Neuron (in vitro differentiated cells): ENCODE data around the gene CDC123.

ENCODE experiments used
- H2AFZ ChIP-seq: one replicate; pipeline ENCODE4 v1.6.1; 2013; ENCODE audit warnings: low read depth, mild to moderate bottlenecking, inconsistent platforms, low read length, moderate library complexity
- H3K27me3 ChIP-seq: one replicate; pipeline ENCODE4 v1.6.1; 2013; ENCODE audit warnings: low read length; ENCODE audit not compliant: insufficient read depth
- H3K36me3 ChIP-seq: one replicate; pipeline ENCODE4 v1.6.1; 2013; ENCODE audit warnings: low read length; ENCODE audit not compliant: insufficient read depth
- H3K4me1 ChIP-seq: one replicate; pipeline ENCODE4 v1.6.1; 2013; ENCODE audit warnings: low read length; ENCODE audit not compliant: insufficient read depth
- H3K4me3 ChIP-seq: 2 replicates; pipeline ENCODE4 v1.5.1; 2013; ENCODE audit warnings: mild to moderate bottlenecking, low read length, moderate library complexity
- H3K9me3 ChIP-seq: one replicate; pipeline ENCODE4 v1.6.1; 2013; ENCODE audit warnings: low read length

The CDC123 gene

DNA sequence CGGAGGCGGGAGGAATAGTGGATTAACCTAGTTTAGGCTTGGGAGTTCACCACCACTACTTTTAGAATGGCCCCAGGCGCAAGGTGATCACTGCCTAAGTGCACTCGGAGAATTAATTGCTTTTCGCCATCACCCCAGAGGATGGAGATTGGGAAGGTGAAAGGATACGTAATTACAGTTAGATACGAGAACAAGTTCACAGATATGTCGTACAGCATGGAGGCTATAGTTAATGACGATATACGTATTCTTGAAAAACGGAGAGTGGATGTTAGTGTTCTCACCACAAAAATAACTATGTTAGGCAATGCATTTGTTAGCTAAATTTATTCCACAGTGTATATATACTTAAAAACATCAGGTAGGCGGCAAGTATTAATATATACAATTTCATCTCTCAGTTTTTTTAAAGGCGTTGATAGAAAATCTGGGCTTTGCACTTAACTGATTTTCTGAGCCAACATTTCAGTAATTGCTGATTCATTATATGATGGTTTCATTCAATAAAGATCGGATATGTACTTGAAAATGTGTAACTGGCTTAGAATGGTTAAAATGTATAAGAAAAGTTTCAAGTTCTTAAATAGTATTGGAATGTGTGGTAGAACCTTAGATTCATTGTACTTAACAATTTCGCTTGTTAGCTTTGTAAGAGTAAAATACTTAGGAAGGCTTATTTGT lies 683 bp downstream of the CDC123 start:
- Histone ChIP-seq H3K27me3 (no peaks in the 10 kb centered on the region), H3K36me3 (peaks cover 21% of the 10 kb centered on the region), H3K9me3 (no peaks in the 10 kb centered on the region), H3K4me3 (peak overlapping the region; percentile 77), H3K4me1 (peaks cover 8% of the 10 kb centered on the region), H2AFZ (peak overlapping the region; percentile 62)

DNA sequence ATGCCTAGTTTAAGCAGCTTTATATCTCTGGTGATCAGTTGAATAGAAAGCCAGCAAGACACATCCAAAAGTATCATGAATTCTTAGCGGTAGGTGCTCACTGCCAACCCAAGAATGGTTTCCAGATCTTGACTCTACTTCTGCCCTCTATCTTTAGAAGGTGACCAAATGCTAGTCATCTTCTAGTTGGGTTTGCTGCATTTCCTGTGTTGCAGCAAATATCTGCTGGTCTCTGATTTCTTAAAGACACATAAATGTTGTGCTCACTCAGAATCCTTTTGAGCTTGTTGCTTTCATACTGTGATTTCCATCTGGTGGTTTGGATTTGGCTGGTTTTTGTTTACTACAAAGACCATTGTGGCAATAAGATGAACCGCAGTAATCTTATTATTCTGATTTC lies 2.2 kb downstream of the CDC123 start:
- peaks cover 3% of the 10 kb centered on the region for H3K9me3 ChIP-seq
- H3K27me3 ChIP-seq = no peaks in the 10 kb centered on the region
- peaks cover 8% of the 10 kb centered on the region for H3K4me1 ChIP-seq
- peaks cover 31% of the 10 kb centered on the region for H3K36me3 ChIP-seq
- no peak overlapping the region for H2AFZ ChIP-seq
- H3K4me3 ChIP-seq = no peak overlapping the region

DNA sequence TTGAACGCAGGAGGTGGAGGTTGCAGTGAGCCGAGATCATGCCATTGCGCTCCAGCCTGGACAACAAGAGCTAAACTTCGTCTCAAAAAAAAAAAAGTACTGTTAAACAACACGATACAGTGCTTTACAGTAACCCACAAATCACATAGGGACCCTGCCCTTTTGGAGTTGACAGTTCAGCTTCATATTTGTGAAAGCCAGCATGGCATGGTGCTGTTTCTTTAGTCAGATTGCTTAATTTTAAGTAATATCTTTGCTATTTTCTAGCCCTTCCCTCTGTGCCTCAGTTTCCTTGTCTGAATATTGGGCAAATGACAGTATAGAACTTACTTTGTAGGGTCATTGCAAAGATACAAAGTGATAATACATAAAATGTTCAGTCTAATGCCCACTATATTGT lies 4.9 kb downstream of the CDC123 start:
- Histone ChIP-seq H2AFZ (no peak overlapping the region), H3K4me3 (no peak overlapping the region), H3K36me3 (peaks cover 46% of the 10 kb centered on the region), H3K9me3 (peaks cover 3% of the 10 kb centered on the region), H3K27me3 (no peaks in the 10 kb centered on the region), H3K4me1 (no peaks in the 10 kb centered on the region)

DNA sequence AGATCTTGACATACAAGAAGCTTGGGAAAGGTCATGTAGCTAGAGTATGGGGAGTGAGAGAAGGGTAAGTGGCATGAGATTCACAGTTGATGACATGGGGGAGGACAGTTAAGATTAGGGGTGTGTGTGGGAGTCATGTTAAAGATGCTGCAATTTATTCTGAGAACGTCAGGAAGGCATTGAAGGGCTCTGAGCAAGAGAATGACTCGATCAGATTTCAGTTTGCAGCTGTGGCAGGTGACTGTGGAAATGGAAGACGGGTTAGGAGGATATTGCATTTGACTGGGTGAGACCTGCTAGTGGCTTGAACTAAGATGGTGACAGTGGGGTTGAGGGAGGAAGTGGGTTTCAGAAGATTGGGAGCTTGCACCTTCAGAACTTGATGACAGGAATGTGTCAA lies 5.6 kb downstream of the CDC123 start:
- Histone ChIP-seq H3K4me3 (no peak overlapping the region), H3K36me3 (peaks cover 49% of the 10 kb centered on the region), H3K9me3 (peaks cover 3% of the 10 kb centered on the region), H3K27me3 (no peaks in the 10 kb centered on the region), H3K4me1 (no peaks in the 10 kb centered on the region), H2AFZ (no peak overlapping the region)

DNA sequence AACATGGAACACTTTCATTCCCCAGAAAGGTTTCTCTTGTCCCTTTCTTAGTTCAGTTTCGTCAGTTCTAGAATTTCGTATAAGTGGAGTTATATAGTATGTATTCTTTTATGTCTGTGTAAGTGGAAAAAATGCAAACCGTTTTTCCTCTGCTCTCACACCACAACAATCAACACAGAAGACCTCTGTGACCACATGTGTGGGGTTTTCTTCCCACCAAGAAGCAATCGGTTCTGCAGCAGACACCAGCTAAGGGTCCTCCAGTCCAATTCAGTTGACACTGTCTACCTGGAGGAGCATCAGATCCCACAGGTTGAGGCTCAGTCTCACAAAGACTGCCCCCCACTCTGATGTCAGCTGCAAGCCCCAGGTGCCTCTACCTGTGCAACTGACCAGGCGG lies 6.2 kb downstream of the CDC123 start:
- H2AFZ ChIP-seq = no peak overlapping the region
- peaks cover 3% of the 10 kb centered on the region for H3K9me3 ChIP-seq
- H3K27me3 ChIP-seq = no peaks in the 10 kb centered on the region
- no peaks in the 10 kb centered on the region for H3K4me1 ChIP-seq
- H3K4me3 ChIP-seq = no peak overlapping the region
- H3K36me3 ChIP-seq = peaks cover 49% of the 10 kb centered on the region

DNA sequence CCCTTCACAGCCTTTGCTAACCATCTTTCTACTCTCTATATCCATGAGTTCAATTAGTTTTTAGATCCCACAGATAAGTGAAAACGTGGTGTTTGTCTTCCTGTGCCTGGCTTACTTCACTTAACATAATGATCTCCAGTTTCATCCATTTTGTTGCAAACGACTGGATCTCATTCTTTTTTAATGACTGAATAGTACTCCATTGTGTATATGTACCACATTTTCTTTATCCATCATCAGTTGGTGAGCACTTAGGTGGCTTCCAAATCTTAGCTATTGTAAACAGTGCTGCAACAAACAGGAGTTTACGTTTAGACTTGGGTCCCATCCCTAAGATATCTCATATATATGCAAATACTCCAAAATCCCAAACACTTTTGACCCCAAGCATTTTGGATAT lies 9.1 kb downstream of the CDC123 start:
- Histone ChIP-seq H3K27me3 (no peaks in the 10 kb centered on the region), H3K36me3 (peaks cover 63% of the 10 kb centered on the region)

DNA sequence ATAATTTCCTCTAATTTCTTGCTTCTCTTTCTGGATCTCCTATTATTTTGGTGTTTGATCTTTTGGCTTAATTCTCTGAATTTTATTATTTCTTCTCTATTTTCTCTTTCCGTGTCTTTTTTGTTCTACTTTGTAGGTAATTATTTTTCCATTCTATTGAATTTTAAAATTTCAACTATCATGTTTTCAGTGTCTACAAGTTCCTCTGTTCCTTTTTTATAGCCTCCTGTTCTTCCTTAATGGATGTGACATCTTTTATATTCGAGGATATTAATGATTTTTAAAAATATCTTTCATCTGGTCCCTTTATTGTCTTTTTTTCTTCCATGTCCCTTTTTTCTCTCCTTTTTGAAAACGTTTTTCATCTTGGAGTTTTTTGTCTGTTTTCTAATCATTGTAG lies 11.1 kb downstream of the CDC123 start:
- Histone ChIP-seq H2AFZ (no peak overlapping the region), H3K36me3 (peaks cover 65% of the 10 kb centered on the region), H3K9me3 (peaks cover 7% of the 10 kb centered on the region), H3K4me3 (no peak overlapping the region), H3K27me3 (no peaks in the 10 kb centered on the region), H3K4me1 (no peaks in the 10 kb centered on the region)

More for the DNA sequence above, 9.1 kb downstream of the CDC123 start:
- Histone ChIP-seq H3K9me3 (peaks cover 3% of the 10 kb centered on the region), H3K4me3 (no peak overlapping the region), H2AFZ (no peak overlapping the region), H3K4me1 (no peaks in the 10 kb centered on the region)

DNA sequence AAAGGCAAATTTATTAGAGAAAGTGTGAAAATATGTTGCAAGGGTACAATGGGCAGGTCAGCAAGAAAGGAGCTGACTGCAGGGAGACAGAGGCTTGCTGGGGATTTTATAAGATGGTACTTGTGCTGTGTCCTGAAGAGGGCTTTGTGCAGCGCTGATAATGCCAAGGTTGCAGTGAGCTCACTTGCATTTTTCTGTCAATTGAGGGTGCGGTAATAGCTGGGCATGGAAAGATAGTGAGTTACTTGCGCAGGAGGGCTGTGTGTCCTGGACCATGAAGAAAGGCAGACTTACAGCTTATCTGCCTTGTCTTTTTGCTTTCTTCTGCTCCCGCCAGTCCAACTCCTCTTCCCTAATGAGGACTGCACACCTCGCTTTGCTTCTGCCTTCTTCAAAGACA lies 12.5 kb downstream of the CDC123 start:
- H2AFZ ChIP-seq = no peak overlapping the region
- peaks cover 5% of the 10 kb centered on the region for H3K9me3 ChIP-seq
- H3K4me3 ChIP-seq = no peak overlapping the region
- no peaks in the 10 kb centered on the region for H3K27me3 ChIP-seq
- H3K36me3 ChIP-seq = peaks cover 66% of the 10 kb centered on the region
- no peaks in the 10 kb centered on the region for H3K4me1 ChIP-seq

DNA sequence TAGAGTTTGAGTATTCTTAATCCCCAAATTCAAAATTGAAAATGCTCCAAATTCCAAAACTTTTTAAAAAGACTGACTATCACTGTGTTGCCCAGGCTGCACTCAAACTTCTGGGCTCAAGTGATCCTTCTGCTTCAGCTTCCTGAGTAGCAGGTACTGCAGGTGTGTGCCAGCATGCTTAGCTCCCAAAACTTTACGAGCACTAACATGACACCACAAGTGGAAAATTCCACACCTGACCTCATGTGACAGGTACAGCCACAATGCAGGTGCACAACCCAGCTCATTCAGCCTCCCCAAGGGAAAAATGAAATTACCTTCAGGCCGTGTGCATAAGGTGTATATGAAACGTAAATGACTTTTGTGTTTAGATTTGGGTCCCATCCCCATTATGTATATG lies 16.5 kb downstream of the CDC123 start:
- H2AFZ ChIP-seq = no peak overlapping the region
- H3K36me3 ChIP-seq = peaks cover 63% of the 10 kb centered on the region
- no peak overlapping the region for H3K4me3 ChIP-seq
- H3K27me3 ChIP-seq = no peaks in the 10 kb centered on the region
- H3K9me3 ChIP-seq = peaks cover 5% of the 10 kb centered on the region
- H3K4me1 ChIP-seq = peaks cover 3% of the 10 kb centered on the region

DNA sequence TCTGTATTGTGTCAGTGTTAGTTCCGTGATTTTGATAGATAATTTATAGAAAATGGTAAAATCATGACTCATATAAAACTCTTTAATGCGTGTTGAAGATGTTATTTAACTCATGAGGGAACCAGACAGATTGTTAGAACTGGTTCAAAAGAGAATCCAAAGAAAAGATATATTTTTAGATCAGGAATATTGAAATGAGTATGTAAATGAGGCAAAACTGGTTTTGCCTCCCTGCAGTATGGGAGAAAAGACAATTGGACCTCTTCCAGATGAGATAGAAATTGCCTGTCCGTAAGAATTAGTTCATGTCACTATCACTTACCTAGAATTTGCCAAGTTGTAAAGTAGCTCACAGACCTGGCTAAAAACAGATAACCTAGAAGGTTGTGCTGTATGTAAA lies 17.6 kb downstream of the CDC123 start:
- Histone ChIP-seq H3K9me3 (peaks cover 5% of the 10 kb centered on the region), H2AFZ (no peak overlapping the region), H3K36me3 (peaks cover 61% of the 10 kb centered on the region), H3K4me3 (no peak overlapping the region), H3K4me1 (peaks cover 3% of the 10 kb centered on the region), H3K27me3 (no peaks in the 10 kb centered on the region)

DNA sequence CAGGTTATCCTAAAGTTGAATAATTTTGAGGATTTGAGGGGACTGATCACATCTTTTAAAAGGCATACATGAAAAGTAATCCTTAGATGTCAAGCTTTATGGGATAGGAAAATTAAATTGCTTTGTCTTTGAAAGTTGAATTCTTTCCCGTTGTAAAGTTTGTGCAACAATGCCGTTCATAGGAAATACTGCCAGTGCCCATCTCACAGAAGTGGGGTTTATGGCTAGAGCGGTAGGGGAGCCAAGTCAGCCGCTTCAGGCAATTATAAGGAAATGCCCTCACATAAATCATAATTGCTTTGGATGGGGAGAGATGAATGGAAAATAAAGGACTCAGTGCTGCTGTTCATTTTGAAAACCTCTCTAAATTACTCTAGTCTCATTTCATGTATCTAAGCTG lies 18.1 kb downstream of the CDC123 start:
- H2AFZ ChIP-seq = no peak overlapping the region
- no peak overlapping the region for H3K4me3 ChIP-seq
- peaks cover 63% of the 10 kb centered on the region for H3K36me3 ChIP-seq
- H3K9me3 ChIP-seq = peaks cover 8% of the 10 kb centered on the region
- peaks cover 3% of the 10 kb centered on the region for H3K4me1 ChIP-seq
- no peaks in the 10 kb centered on the region for H3K27me3 ChIP-seq

DNA sequence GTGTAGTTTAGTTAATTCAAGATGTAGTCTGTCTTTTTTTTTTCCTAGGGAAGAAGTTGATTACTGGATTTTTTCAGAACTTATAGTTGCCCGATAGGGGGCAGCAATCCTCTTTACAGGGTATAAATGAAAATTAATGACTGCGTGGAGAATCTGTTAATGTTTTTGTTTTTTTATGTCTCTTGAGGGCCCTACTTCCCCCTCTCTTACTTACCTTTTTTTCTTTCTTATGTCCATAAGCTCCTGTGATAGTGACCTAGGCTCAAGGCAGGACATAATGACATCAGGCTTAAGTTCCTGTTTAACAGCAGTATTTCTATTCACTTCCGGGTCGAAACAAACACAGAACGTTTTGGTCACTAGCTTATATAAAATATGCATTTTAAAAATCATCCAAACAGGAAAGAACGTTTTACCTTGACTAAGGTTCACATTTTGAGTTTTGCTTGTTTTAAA lies 18.8 kb downstream of the CDC123 start:
- H3K4me1 ChIP-seq = peaks cover 3% of the 10 kb centered on the region
- H3K27me3 ChIP-seq = no peaks in the 10 kb centered on the region
- peaks cover 8% of the 10 kb centered on the region for H3K9me3 ChIP-seq
- H3K36me3 ChIP-seq = peaks cover 63% of the 10 kb centered on the region
- H3K4me3 ChIP-seq = no peak overlapping the region
- H2AFZ ChIP-seq = no peak overlapping the region

DNA sequence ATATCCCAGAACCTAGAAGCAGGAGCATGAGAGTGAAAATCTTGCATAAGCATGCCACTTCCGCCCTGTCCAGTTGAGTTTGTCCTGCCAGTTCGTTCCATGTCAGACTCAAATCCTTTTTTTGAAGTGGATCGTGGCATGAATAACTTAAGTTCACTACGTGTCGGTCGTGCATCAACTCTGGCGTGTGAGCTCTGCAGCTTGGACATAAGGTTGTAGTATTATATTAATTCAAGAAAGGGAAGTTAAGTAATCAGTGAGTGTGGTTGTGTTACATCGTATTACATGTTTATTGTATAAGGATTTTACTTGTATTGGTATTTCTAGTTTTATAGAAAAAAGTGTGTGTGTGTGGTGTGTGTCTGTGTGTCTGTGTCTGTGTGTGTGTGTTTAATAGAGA lies 23.0 kb downstream of the CDC123 start:
- H3K9me3 ChIP-seq = peaks cover 10% of the 10 kb centered on the region
- H3K36me3 ChIP-seq = peaks cover 57% of the 10 kb centered on the region
- H3K4me3 ChIP-seq = no peak overlapping the region
- H2AFZ ChIP-seq = no peak overlapping the region
- H3K27me3 ChIP-seq = no peaks in the 10 kb centered on the region
- peaks cover 3% of the 10 kb centered on the region for H3K4me1 ChIP-seq
